Stimulated activated CD4-positive, alpha-beta T cell treated with anti-CD3 and anti-CD28 coated beads, Interleukin-1b, Interleukin-23, amount 100 ng/mL, for 1 hour (primary cell): ENCODE data around the gene ZNF667.
A peak's percentile ranks its signal among the peaks of the same experiment; 100 is the strongest.

ENCODE experiments used
- DNase-seq, 2 donors: peaks; one replicate each; pipeline ENCODE4 v3.0.0-alpha.2; 2020; ENCODE audit warnings: low read depth in 2 of 2

Gene ZNF667

DNA sequence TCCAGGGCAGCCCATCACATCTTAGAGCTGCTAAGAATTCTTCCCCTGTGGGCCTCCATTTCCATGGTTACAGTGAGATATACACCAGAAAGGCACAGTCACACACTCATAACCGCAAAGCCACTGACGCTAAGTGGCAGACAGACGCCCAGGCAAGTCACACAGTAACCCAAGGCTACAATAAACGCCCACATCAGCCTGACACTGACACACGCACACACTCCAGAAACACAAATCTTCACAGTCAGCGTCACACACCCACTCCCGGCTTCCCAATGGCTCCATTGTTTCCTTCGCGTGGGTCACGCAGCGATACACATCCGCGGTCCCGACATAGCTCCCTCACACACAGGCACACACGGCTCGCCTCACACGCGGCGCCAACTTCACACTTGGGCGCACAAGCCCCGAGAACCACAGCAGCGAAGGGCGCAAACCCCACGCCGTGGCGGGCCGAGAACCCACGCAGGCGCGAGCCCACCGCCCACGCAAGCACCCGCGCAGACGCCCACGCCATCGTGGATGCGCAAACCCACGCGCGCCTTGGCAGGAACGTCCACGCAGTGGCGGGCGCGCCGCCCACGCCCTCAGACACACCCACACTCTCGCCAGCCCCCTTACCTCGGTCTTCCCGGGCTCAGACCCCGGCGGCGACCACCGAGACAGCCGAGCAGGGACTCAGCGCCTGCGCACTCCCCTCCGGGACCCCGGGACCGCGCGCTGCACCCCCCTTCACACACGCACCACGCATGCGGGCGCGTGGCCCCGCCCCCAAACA lies at the start of gene ZNF667:
TSS of gene ZNF667 (minus strand) at position 695 of the 778 bp plus-strand sequence. CDS start 14,975 bp downstream, outside the sequence.
- DNase-seq = no peak

DNA sequence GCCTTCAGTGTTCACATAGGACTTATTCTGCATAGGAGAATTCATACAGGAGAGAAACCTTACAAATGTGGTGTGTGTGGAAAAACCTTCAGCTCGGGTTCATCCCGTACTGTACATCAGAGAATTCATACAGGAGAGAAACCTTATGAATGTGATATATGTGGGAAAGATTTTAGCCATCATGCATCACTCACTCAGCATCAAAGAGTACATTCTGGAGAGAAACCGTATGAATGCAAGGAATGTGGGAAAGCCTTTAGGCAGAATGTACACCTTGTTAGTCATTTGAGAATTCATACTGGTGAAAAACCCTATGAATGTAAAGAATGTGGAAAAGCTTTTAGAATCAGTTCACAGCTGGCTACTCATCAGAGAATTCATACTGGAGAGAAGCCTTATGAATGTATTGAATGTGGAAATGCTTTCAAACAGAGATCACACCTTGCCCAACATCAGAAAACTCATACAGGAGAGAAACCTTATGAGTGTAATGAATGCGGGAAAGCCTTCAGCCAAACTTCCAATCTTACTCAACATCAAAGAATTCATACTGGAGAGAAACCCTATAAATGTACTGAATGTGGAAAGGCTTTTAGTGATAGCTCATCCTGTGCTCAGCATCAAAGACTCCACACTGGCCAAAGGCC lies 48.2 kb upstream of the ZNF667 start:
- DNase-seq = no peak

DNA sequence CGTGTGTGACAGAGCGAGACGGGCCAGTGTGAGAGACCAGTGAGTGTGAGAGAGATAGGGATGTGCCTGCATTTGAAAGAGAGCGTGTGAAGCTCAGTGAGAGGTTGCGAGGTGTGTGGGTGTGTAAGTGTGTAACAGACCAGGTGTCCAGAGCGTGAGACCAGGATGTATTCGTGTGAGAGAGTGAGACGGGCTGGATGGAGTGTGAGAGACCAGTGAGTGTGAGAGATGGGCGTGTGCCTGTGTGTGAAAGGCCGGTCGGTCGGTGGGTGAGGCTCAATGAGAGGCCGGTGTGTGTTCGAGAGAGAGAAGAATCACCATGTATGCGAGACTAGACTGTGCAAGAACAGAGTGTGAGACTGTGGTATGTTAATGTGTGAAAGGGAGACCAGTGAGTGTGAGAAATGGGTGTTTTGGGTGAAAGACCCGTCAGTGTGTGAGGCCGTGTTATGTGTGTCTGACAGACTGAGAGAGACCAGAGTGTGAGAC lies 31.2 kb upstream of the ZNF667 start:
- DNase-seq = no peak

DNA sequence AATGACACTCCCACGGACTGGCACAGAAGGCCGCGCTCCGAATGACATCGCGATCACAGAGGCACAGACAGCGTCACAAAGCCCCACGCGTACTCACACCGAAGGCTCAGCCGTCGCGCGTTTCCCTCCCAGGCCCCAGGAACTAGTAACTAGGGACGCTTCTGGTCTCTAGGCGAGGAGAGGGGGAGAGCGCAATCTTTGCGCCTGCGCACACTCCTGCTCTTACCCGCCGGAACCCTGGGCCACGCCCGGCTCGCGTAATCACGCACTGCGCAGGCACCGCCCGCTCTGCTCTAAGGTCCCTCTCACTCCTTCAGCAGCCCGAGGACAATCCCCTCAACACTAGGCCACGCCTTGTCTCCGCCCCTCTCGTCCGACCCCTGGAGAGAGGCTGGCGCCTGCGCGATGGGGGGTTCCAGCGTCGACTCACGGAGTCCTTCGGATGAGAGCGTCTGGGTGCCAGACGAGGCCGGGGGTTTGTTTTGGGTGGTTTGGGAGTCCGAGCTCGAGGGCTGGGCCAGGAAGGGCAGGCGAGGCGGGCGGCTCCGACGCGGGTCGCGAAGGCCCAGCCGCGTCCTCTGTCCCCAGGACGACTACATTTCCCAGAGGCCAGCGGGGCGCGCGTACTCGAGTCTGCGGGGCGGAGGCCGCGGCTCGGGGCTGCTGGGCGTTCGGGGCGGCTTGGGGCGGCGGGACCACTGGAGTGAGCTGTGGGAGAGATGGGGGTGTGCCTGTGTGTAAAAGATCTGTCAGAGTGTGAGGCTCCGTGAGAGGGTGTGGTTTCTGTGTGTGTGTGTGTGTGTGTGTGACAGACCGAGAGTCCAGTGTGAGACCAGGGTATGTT lies 30.5 kb upstream of the ZNF667 start, which contains the start of gene ZNF471:
TSS of gene ZNF471 (plus strand) at position 410 of the 844 bp plus-strand sequence. CDS start 3,717 bp downstream, outside the sequence.
- DNase-seq = peak; percentile 42 to 62

GRCh38 chr19:56504581-56504980 lies 27.4 kb upstream of the ZNF667 start:
- DNase-seq = no peak

- no peak for DNase-seq
Observed at GRCh38 chr19:56491399-56491798, 14.3 kb upstream of the ZNF667 start.

- peak in 1 of 2 donors; percentile 30 for DNase-seq
Observed at GRCh38 chr19:56477429-56478338, 539 bp upstream of the ZNF667 start.

GRCh38 chr19:56476093-56476492 lies 1.1 kb downstream of the ZNF667 start:
- DNase-seq = no peak

- no peak for DNase-seq
Observed at GRCh38 chr19:56474308-56474707, 2.8 kb downstream of the ZNF667 start.

DNA sequence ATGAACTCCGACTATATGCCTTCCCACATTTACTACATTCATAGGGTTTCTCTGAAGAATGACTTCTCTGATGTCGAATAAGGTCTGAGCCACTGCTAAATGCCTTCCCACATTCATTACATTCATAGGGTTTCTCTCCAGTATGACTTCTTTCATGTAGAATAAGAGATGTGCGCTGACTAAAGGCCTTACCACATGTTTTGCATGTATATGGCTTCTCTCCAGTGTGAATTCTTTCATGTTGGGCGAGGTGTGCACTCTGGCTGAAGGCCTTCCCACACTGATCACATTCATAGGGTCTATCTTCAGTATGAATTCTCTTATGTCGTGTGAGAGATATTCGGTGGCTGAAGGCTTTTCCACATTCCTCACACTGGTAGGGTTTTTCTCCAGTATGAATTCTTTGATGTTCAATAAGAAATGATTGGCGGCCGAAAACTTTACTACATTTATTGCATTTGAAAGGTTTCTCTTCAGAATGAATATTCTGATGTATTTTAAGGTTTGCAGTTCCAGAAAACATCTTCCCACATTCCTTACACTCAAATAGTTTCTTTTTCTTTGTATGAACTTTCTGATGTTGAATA lies 35.8 kb downstream of the ZNF667 start:
- DNase-seq = no peak

DNA sequence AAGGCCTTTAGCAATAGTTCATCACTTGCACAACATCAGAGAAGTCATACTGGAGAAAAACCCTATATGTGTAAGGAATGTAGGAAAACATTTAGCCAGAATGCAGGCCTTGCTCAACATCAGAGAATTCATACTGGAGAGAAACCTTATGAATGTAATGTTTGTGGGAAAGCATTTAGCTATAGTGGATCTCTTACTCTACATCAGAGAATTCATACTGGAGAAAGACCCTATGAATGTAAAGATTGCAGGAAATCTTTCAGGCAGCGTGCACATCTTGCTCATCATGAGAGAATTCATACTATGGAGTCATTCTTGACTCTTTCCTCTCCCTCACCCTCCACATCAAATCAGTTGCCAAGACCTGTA lies 53.2 kb downstream of the ZNF667 start:
- no peak for DNase-seq

GRCh38 chr19:56423276-56423984 lies 53.7 kb downstream of the ZNF667 start:
- DNase-seq = no peak

GRCh38 chr19:56405062-56405461 lies 72.1 kb downstream of the ZNF667 start:
- DNase-seq = no peak

DNA sequence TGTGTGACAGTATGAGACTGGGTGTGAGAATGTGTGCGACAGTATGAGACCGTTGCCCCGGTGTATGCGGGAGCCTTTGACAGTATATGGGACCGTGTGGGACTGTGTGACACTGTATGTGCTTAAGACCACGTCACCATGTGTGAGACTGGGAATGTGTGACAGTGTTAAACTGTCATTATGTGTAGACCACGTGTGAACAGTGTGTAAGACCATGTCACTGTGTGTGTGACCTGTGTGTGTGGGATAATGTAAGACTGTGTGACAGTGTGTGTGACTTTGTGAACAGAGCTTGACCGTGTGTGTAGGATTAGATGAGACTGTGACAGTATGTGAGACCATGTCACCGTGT lies 72.5 kb downstream of the ZNF667 start:
- DNase-seq = no peak

DNA sequence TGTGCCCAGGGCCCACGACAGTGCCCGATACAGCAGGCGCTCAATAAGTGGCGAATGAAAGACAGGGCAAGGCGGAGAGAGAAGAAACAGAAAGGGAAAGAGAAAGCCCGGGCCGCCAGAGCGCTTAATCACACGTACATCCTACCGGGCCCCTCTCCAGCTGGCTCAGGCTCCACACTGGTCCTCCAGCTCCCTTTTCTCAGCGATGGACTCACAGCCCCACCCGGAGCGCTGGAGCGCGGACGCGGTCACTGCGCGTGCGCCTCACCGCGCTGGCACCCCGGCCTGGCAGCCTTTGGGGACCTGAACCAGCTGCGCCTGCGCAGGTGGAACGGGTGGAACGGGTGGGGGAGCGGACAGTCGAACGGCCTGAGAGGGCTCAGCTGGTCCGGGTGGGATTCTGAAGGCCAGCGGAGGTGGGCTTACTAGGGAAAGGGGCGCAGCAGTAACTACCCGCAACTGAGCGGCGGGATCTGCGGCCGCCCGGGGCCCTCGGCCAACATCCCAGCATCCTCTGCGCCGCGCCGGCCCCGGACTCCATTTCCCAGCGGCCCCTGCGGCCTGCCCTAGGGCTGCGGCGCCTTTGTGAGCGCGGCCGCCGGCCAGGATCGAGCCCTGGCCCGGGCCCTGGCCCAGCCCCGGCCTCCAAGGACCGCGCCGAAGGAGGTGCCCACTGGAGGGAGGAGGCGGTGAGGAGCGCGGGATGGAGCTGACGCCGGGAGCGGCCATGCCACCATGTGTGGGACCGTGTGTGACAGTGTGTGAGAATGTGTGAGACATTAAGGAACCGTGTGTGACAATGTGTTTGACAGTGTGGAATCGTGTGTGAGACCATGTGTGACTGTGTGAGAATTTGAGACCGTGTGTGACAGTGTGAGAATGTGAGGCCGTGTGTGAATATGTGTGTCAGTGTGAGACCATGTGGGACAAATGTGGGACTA lies 73.1 kb downstream of the ZNF667 start, which contains the start of gene ZNF583:
TSS of gene ZNF583 (plus strand) at position 569 of the 941 bp plus-strand sequence. CDS start 2,783 bp downstream, outside the sequence.
- DNase-seq = peak; percentile 74

GRCh38 chr19:56403261-56403660 lies 73.9 kb downstream of the ZNF667 start:
- no peak for DNase-seq

- DNase-seq = no peak
Observed at GRCh38 chr19:56400485-56400884, 76.7 kb downstream of the ZNF667 start.

DNA sequence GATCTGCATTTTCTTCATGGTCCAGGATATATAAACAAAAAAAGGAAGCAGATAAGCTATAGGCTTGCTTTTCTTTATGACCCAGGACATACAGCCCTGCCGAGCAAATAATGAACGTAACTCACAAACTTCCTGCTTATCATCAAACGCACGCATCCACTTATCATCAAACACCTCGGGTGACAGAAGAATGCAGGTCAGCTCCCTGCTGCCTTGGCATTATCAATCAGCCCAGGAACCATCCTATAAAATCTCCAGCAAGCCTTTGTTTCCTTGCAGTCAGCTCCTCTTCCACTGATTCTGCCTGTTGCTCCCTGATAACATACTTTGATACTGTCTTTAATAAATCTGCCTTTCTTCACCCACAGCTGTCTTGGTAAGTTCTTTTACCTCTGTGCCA lies 78.3 kb downstream of the ZNF667 start:
- no peak for DNase-seq
